VCaP (cell line): ENCODE measurements around the gene PRR12.

Experiments
- H3K27ac ChIP-seq: fragments of 450-650 bp; 2 replicates; pipeline ENCODE4 v1.5.1; 2017
- CTCF ChIP-seq: fragments of 450-650 bp; conservative IDR thresholded peaks from 2 replicates; pipeline ENCODE4 v1.5.1; 2017; ENCODE audit warnings: mild to moderate bottlenecking, moderate library complexity

The PRR12 gene

GRCh38 chr19:49551531-49551930 lies 39.5 kb upstream of the PRR12 start:
- TF ChIP-seq CTCF: no peak
- no peak overlapping the region for H3K27ac ChIP-seq

- no peak for TF ChIP-seq CTCF
- H3K27ac ChIP-seq: no peak overlapping the region
Observed at GRCh38 chr19:49552749-49553148, 38.2 kb upstream of the PRR12 start.

DNA sequence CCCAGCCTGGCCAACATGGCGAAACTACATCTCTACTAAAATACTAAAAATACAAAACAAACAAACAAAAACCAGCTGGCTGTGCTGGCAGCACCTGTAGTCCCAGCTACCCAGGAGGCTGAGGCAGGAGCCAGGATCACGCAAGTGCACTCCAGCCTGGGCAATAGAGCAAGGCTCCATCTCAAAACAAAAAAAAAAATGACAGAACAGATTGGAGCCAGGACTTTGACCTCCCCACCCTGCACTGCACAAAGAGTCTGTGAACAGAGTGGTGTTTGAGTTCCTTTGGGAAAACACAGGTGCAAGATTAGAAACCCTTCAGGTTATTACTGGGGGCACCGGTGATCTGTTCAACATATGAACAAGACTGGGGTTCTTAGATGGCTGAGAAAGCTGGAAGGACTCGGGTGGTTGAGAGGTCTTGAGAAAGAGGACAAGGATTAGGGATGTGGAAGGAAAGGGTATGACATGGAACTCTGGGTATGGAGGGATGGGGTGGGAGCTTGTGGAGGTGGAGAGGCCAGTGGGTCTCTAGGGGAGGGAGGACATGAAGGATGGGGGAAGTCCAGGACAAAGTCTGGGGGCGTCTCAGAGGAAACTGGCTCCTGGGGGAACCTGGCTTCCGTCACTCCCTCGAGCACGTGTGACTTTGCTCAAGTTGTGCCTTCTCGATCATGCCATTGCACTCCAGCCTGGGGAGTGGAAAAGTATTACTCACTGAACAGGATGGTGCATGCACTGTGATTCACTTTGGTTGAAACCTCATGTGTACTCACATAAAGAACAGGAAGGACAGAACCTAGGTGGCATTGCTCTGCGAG lies 37.3 kb upstream of the PRR12 start:
- no peak for TF ChIP-seq CTCF
- no peak overlapping the region for H3K27ac ChIP-seq

DNA sequence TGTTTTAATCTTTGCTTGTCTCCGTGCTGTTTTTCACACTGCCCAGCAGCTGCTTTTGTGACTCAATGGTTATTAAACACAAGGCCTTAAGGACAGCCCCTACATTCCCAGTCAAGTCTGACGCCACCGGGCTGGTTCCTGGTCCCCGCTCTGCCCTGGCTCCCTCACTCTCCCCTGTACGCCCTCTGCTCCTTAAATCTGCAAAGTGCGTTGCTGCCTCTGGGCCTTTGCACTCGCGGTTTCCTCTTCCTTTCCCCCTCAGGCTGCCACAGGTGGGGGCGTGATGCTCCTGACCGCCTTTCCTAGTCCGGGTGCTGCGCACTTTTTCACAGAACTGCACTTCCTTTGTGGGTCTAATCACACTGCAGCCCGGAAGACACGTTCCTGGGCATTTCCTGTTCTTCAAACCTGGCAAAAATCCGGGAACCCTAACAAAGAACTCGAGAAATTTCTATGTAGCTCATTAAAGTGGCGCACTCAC lies 36.2 kb upstream of the PRR12 start:
- TF ChIP-seq CTCF: no peak
- no peak overlapping the region for H3K27ac ChIP-seq

GRCh38 chr19:49555600-49556411 lies 35.2 kb upstream of the PRR12 start:
- TF ChIP-seq CTCF: no peak
- H3K27ac ChIP-seq: no peak overlapping the region

GRCh38 chr19:49556412-49557398 lies 34.3 kb upstream of the PRR12 start:
- H3K27ac ChIP-seq: no peak overlapping the region

More at GRCh38 chr19:49556412-49557398, 34.3 kb upstream of the PRR12 start:
- TF ChIP-seq CTCF: no peak
